ENCODE results near the gene IFIT1. TPM values are rescaled to one million over a fixed set of nuclear protein-coding genes. Genes with fewer than 3 reads are reported as not detected.

IFIT1 gene
- total and polyA plus RNA-seq, 2 donors from 2014 or later: 16.9 to 40.9 TPM

- DNase-seq: no peak
- TF ChIP-seq, protein P1, sequence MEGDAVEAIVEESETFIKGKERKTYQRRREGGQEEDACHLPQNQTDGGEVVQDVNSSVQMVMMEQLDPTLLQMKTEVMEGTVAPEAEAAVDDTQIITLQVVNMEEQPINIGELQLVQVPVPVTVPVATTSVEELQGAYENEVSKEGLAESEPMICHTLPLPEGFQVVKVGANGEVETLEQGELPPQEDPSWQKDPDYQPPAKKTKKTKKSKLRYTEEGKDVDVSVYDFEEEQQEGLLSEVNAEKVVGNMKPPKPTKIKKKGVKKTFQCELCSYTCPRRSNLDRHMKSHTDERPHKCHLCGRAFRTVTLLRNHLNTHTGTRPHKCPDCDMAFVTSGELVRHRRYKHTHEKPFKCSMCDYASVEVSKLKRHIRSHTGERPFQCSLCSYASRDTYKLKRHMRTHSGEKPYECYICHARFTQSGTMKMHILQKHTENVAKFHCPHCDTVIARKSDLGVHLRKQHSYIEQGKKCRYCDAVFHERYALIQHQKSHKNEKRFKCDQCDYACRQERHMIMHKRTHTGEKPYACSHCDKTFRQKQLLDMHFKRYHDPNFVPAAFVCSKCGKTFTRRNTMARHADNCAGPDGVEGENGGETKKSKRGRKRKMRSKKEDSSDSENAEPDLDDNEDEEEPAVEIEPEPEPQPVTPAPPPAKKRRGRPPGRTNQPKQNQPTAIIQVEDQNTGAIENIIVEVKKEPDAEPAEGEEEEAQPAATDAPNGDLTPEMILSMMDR (IDR thresholded peaks at IDR 0.05; ENCODE audit: borderline replicate concordance, extremely low read depth, insufficient read depth): no peak
- Histone ChIP-seq H3K4me1 (ENCODE audit: control insufficient read depth in 2 of 3, insufficient read depth in 2 of 3, low read depth in 1 of 3, low read length in 3 of 3) (peaks cover 0 to 2% (median 0%) of the 10 kb centered on the region in 3 donors), H3K4me3 (ENCODE audit: low read length in 3 of 3) (no peak overlapping the region), H3K27me3 (ENCODE audit: control insufficient read depth, insufficient read depth, low read length) (no peaks in the 10 kb centered on the region), H3K9me3 (ENCODE audit: control insufficient read depth in 2 of 3, insufficient read depth in 1 of 3, low read length in 3 of 3) (no peaks in the 10 kb centered on the region), H3K36me3 (ENCODE audit: control insufficient read depth in 2 of 3, insufficient read depth in 3 of 3, low read length in 3 of 3) (no peaks in the 10 kb centered on the region), H3K9ac (ENCODE audit: low read length in 3 of 3) (no peak overlapping the region), H3K27ac (ENCODE audit: low read depth in 2 of 2, low read length in 2 of 2) (no peak overlapping the region)
- intact Hi-C loops (cut with DNase I): no loop called here
- no peak for FAIRE-seq
Observed at GRCh38 chr10:89450901-89451300, 58.5 kb downstream of the IFIT1 start.

DNA sequence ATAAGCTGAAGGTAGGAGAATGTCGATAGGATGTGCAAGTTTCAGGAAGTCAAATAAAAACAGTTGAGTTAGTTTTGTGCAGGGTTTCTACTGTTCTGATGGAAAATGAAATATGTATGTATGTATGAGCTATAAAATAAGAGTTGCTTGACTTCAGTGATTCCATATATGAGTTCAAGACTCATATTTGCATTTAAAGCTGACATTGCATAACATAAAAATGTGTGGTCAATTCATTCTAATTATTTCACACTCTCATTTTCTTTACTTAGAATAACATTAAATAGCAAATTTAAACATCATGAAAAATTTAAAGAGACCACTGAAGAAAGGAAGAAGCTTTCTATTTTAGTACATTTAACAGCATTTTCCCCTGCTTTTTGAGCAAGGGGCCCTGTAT, 59.8 kb downstream of the IFIT1 start:
- TF ChIP-seq, protein P1 (IDR thresholded peaks at IDR 0.05; ENCODE audit: borderline replicate concordance, extremely low read depth, insufficient read depth): no peak
- H3K36me3 ChIP-seq (ENCODE audit: control insufficient read depth in 2 of 3, insufficient read depth in 3 of 3, low read length in 3 of 3): no peaks in the 10 kb centered on the region
- no peak overlapping the region for H3K9ac ChIP-seq (ENCODE audit: low read length in 3 of 3)
- H3K4me3 ChIP-seq (ENCODE audit: low read length in 3 of 3): no peak overlapping the region
- DNase-seq: no peak
- peaks cover 0 to 2% (median 0%) of the 10 kb centered on the region in 3 donors for H3K4me1 ChIP-seq (ENCODE audit: control insufficient read depth in 2 of 3, insufficient read depth in 2 of 3, low read depth in 1 of 3, low read length in 3 of 3)
- intact Hi-C loops (cut with DNase I): no loop called here
- no peaks in the 10 kb centered on the region for H3K9me3 ChIP-seq (ENCODE audit: control insufficient read depth in 2 of 3, insufficient read depth in 1 of 3, low read length in 3 of 3)
- H3K27me3 ChIP-seq (ENCODE audit: control insufficient read depth, insufficient read depth, low read length): no peaks in the 10 kb centered on the region
- no peak overlapping the region for H3K27ac ChIP-seq (ENCODE audit: low read depth in 2 of 2, low read length in 2 of 2)
- FAIRE-seq: no peak

DNA sequence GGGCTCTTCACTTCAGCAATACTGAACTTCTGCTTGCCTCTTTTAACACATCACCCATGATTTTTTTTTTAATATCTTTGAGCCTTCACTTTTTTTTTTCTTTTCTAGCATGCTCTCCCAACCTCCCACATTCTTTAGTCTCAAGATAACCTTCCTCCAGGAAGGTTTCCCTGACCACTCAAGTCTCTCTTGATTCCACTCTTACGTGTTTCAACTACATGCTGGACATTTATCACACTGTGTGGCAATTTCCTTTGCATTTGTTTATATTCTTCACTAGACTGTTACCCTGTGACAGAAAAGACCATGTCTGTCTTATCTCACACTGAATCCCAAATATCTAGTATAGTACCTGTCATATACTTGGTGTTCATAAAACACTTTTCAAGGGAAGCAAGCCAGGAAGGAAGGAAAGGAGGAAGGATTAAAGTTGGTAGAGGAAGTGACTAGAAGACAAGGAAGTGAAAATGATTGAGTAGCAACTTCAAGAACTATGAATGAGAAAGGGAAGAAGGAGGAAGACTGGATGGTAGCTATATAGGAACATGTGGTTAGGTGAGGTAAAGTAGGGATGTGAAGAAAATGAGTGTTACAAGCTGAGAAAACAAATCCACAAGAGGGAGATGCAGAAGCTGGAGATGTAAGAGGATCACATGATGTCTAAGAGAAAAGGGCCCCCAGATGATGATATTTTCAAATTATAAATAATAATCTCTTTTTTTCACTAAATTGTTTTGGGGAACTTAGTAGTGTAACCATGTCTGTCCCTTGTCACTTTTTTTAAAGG, 62.3 kb downstream of the IFIT1 start:
- no peak for FAIRE-seq
- intact Hi-C loops (cut with DNase I): no loop called here
- Histone ChIP-seq H3K4me3 (ENCODE audit: low read length in 3 of 3) (no peak overlapping the region), H3K9ac (ENCODE audit: low read length in 3 of 3) (no peak overlapping the region), H3K36me3 (ENCODE audit: control insufficient read depth in 2 of 3, insufficient read depth in 3 of 3, low read length in 3 of 3) (peaks cover 0 to 3% (median 0%) of the 10 kb centered on the region in 3 donors), H3K9me3 (ENCODE audit: control insufficient read depth in 2 of 3, insufficient read depth in 1 of 3, low read length in 3 of 3) (no peaks in the 10 kb centered on the region), H3K27ac (ENCODE audit: low read depth in 2 of 2, low read length in 2 of 2) (no peak overlapping the region), H3K27me3 (ENCODE audit: control insufficient read depth, insufficient read depth, low read length) (no peaks in the 10 kb centered on the region), H3K4me1 (ENCODE audit: control insufficient read depth in 2 of 3, insufficient read depth in 2 of 3, low read depth in 1 of 3, low read length in 3 of 3) (peaks cover 0 to 2% (median 0%) of the 10 kb centered on the region in 3 donors)
- no peak for DNase-seq
- TF ChIP-seq, protein P1 (IDR thresholded peaks at IDR 0.05; ENCODE audit: borderline replicate concordance, extremely low read depth, insufficient read depth): no peak

Other genes starting within 250 kb of the IFIT1 start
- gene CH25H, start 185.3 kb upstream of the IFIT1 start, total RNA-seq: 3.2 TPM
- gene CH25H, start 185.3 kb upstream of the IFIT1 start, polyA plus RNA-seq (ENCODE audit: insufficient read depth, low read depth, low replicate concordance): 1.2 TPM
- 84.5 TPM for gene LIPA, start 140.8 kb upstream of the IFIT1 start, total RNA-seq
- gene LIPA, start 140.8 kb upstream of the IFIT1 start, polyA plus RNA-seq (ENCODE audit: insufficient read depth, low read depth, low replicate concordance): 43.8 TPM
- gene IFIT2, start 90.6 kb upstream of the IFIT1 start, total RNA-seq: 12.2 TPM
- gene IFIT2, start 90.6 kb upstream of the IFIT1 start, polyA plus RNA-seq (ENCODE audit: insufficient read depth, low read depth, low replicate concordance): 6.9 TPM
- gene IFIT3, start 64.6 kb upstream of the IFIT1 start, total RNA-seq: 20.1 TPM
- 14.7 TPM for gene IFIT3, start 64.6 kb upstream of the IFIT1 start, polyA plus RNA-seq (ENCODE audit: insufficient read depth, low read depth, low replicate concordance)
- gene IFIT1B, start 14.6 kb upstream of the IFIT1 start, total RNA-seq: not detected
- not detected for gene IFIT1B, start 14.6 kb upstream of the IFIT1 start, polyA plus RNA-seq (ENCODE audit: insufficient read depth, low read depth, low replicate concordance)
- 23.3 TPM for gene IFIT5, start 21.9 kb downstream of the IFIT1 start, total RNA-seq
- gene IFIT5, start 21.9 kb downstream of the IFIT1 start, polyA plus RNA-seq (ENCODE audit: insufficient read depth, low read depth, low replicate concordance): 11.0 TPM
- gene SLC16A12, start 143.0 kb downstream of the IFIT1 start, total RNA-seq: 38.8 TPM
- 19.0 TPM for gene SLC16A12, start 143.0 kb downstream of the IFIT1 start, polyA plus RNA-seq (ENCODE audit: insufficient read depth, low read depth, low replicate concordance)

All from kidney (tissue), 14 donors.